ENCODE measurements around the gene MAML2. TPM values are rescaled to one million over a fixed set of nuclear protein-coding genes. Genes with fewer than 3 reads are reported as not detected.

The MAML2 gene
- total RNA-seq, 1 donor from 2014 or later: 4.8 TPM

DNA sequence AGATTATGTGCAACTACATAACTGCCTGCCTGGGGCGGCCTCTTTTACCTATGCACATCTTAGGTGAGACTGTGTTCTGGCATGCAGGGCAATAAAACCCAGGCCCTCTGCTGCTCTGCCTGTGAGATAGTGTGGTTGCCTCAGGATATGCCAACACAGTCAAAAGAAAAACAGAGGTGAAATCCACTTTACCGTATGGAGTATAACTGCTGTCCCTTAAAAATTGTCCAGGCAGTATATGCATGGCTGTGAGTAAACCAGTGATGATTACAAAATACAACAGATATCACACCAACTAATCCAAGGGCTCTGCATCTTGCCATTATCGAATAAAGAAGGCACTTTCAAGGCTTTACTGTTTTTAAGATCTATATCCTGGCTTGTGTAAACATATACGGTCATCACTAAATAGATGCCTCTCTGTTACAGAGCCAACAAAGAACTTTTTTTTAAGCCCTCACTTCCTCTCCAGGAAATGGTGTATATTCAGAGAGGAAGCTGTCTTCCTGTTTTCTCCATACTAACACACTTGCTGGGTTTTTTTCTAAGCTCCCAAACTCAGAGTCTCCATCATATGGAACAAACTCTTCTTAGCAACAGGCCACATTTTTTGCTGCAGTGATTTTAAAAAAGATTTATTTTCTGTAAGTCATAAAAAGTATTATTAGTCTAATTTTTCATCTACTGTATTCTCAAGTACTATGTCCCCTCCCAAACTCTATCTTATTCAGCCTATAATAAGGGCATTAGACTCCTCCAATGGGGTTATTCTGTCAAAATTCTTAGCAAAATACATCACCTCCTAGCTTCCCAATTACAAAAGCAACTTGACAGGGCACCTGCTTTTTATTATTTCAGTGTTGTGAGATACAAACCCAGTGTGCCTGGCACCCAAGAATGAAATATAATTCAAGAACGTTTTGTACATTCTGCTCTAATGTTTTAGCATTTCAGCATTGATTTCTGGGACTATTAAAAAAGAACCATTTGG, 135.2 kb downstream of the MAML2 start:
- DNase-seq: no peak

DNA sequence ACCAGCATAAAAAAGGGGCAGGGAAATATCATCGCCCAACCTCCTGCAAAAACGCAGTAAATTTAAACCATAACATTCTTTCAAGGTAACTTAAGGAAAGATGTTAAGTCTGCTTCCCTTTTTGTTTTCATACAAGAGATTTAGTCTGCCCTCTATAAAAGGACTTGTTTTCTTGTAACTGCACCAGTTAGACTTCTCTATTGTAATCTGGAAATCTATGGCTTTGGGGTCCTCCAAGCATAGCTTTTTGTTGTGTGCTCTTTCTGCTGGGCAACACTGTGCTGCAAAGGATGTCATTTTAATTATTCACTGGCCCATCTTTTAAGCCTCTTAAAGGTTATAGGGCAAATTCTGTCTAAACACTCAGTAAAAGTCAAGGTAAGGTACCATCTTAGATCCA, 136.0 kb downstream of the MAML2 start:
- no peak for DNase-seq

DNA sequence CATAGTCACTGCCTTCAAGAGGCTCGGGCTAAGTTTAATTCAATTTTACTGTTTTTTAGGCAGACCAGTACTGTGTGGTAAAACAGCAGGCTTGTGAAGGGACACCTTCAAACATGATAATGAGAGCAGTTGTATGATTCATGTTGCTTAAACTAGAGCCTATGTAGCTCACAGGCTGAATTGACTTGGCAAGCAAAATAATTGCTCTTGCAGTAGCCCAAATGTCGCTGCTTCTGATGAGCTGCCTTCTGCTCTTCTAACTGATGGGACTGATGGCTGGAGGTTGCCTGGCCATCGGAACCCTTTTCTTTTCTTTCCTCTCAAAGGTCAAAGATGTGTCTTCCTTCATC, 137.6 kb downstream of the MAML2 start:
- DNase-seq: no peak

GRCh38 chr11:96204721-96205459, 138.1 kb downstream of the MAML2 start:
- no peak for DNase-seq

- DNase-seq: no peak
Observed at GRCh38 chr11:96204366-96204659, 138.7 kb downstream of the MAML2 start.

DNA sequence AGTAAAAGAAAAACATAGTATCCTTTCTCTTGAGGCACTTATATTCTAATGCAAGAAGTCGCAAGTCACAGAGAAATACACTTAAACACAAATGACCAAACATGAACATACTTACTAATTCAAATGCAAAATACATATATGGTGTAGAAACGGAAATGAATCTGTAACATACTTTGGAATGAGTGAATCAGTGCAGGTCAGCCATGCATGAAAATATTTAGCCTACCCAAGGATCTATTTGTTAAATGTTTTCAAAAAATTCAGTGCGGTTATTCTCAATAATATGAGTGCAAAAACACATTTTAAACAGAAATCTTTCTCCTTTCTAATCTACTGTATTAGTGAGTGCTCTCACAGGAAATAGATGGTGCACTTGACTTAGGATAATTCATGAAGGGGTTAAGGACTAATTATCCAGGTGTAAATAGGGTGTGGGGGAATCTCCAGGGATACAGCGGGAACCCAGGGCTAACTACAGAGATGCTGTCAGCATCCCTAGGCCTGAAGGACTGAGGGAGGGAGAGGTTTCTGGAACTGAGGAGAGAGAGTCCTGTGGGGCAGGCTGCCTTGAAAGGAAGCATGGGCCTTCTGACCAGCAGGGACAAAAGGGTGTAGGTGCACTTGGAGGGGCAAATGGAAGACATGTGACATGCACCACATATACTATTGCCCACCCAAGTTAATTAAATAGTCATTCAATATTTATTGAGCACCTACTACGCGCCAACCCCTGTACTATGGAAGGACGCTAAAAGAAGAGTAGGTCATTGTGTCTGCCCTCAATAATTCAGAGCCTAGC, 139.2 kb downstream of the MAML2 start:
- no peak for DNase-seq

DNA sequence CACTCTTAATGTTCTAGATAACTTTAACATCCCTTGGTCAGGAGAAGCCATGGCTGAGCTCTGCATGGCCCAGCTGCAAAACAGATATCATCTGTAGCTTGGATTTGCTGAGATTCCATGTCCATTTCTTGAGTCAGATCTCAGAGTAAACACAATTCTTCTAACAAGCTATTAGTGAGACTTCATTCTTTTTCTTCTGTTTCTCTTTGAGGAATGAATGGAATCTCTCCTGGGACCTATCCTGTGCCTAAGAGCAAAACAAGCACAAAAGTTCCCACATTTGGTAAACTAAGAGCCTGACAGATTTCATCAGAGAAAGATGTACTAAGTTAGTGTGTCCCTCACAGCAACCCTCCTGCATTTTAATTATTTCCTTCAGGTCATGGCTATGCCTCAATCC, 142.8 kb downstream of the MAML2 start:
- DNase-seq: no peak

- no peak for DNase-seq
Observed at GRCh38 chr11:96199563-96200025, 143.4 kb downstream of the MAML2 start.

DNA sequence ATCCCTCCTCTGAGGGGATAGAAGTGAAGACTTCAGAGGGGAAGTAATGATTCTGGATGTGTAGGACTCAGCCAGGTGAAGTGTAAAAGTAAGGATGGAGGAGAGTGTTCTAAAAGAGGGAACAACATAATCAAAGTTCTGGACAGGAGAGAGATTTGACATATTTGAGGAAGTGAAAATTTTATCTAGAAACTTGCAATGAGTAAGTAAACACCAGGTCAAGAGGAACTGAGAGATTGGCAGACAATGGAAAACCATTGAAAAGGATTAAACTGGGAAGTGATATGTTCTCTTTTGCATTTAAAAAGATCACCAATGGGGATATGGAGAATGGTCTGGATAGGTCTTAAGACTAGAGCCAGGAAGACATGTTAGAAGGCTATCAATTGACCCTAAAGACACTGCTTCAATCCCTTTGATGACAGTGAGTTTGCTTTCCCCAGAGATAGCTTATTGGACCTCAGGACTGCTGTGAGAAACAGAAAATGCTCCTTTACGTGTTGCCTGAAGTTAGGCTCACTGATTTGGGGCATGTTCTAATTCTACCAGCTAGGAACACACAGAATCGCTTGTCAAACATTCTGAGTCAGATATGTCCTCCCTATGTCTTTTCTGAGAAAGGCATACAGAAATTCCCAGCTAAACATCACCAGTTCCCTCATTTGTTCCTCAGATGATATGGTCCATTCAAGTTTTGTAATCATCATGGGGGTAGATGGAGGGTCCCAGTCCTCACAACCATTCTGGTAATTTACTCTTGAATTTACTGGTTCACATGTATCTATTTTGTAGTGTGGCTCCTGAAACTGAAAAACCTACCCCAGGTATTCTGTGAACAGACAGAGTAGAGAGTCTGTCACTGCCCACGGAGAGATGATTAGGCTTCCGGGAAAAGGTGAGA, 144.9 kb downstream of the MAML2 start:
- DNase-seq: no peak

DNA sequence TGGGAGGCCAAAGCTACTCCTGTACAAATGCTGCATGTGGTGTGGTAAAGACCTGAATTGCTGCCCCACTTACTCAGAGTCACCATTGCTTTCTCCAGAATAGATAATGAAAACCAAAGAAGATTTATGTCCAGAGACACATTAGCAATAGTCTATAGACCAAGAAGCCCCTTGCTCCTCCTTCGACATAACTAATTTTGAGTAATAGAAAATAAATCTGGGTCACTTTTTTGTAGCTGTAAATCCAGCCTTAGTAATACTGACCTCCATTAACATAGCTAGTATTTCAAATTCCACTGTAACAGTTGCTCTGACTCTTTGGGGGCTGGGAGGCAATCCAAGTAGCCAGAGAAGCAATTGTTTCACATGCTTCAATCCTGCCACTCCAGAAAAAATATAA, 145.9 kb downstream of the MAML2 start:
- DNase-seq: no peak

DNA sequence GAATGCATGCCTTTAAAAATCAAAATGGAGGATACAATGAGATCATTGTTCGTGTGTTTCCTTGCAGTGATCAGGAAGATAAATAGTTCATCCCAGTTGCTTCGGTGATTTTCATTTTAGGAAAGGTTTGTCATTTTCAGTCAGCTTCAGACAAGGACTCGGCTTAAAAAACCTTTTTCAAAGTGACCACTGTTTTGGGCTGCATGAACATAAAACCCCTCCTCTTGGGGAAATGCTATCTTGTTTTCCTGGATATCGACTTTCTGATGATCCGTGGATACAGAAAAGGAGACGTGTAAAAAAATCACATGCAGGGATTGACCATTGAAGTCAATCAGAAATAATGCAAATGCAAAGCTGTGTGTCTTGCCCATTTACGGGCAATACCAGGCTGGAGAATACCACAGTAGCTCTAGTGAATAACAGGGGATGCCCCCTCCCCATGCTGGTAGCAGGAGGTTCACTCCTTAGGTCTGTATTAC, 146.8 kb downstream of the MAML2 start:
- no peak for DNase-seq

DNA sequence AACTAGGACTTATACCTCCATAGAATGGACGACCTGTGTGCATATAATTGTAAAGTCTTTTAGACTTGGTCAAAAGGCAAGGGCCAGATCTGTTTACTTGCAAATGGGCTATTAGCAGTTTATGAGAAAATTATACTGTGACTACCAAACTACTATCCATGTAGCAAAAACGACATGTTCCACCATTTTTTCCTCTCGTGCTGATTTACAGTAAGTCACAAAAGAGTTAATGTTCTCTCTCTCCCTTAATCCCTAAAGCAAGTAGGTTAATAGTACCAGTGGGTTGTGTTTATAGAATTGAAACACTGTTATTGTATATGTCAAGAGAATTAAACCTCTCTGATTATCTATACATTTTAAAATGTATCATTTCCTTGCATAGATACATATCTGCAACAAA, 147.3 kb downstream of the MAML2 start:
- DNase-seq: no peak

DNA sequence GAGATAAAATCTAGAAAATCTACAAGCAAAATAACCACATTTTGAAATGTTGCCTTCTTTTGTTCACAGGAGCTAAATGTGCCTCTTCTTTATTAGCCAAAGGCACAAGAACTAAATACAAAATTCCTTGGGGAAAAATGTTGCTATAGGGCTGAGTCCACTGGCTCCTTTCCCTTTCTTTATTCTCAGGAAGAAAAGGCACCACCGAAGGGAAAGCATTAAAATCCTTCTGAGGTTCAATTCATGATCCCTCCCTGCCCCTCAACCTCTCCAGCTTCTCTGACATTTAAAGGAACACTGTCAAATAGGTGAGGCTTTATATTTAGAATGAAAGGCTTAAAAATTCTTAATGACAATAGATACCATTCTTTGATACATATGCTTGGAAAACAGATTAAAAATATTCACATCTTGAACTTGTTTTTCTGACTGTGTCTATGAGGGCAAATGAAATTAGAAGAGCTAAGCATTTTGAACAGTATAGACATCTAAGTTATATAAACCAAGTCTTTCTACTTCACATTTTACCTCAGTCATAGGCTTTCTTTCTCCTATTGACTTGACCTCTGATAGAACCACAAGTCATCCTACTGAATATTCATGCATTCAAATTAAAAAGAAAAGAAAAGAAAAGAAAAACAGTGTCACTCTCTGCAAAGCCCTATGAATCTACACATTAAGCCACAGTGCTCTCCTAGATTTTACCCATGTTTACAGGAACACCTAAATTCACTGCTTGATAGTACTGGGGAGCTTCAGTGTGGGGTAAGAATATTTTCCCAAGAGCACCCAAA, 148.2 kb downstream of the MAML2 start:
- no peak for DNase-seq

- no peak for DNase-seq
Observed at GRCh38 chr11:96193745-96194443, 149.1 kb downstream of the MAML2 start.

- no peak for DNase-seq
Observed at GRCh38 chr11:96191752-96192151, 151.2 kb downstream of the MAML2 start.

DNA sequence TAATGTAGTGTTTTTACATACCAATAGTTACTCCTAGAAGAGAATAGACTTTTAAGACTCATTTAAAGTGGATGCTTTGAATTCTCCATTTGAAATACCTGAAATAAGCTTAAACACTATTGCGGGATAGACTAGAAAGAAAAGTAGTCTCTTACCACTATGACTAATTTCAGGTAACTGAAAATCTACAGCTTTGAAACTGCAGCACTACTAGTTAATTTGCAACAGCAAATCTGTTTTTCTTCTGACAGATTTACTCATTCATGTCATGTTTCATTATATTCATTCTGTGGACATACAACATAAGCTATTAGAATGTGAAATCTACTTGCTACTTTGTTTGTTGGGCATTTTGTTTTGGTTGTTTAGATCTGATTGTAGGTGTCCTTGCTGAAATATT, 153.6 kb downstream of the MAML2 start:
- DNase-seq: no peak

- DNase-seq: no peak
Observed at GRCh38 chr11:96188243-96189006, 154.6 kb downstream of the MAML2 start.

- no peak for DNase-seq
Observed at GRCh38 chr11:96187822-96188221, 155.2 kb downstream of the MAML2 start.

DNA sequence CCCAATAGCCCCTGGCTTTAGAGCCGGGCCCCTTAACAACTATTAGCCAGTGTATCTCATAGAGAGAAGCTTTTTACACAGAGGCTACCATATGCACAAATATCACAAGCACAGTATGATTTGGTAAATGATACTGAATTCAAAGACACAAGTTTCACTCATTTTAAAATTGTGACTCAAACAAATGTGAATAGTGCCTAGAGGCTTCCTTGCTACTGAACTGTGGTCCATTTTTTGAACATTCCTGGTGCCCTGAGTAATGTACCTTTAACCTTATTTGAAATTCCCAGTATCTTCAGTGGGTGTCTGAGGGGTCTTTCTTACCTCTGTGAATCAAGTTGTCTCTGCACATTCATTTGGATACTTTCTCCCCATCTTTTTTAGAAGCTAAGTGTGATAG, 156.2 kb downstream of the MAML2 start:
- no peak for DNase-seq

Data from occipital lobe (tissue), 2 donors.